Embryonic facial prominence (tissue), 1 donor: Measurements from ENCODE around the gene HSF4.
A peak's percentile ranks its signal among the peaks of the same experiment; 100 is the strongest.

ENCODE experiments used
- DNase-seq: peaks from one replicate; pipeline ENCODE4 v3.0.0-alpha.2; 2016; ENCODE audit errors: extremely low spot score

Gene HSF4

GRCh38 chr16:67184995-67185650, 20.6 kb downstream of the HSF4 start:
- DNase-seq, result peak; percentile 43

- no peak for DNase-seq
These were observed 21.1 kb downstream of the HSF4 start for GRCh38 chr16:67185651-67186134.

- DNase-seq, result no peak
These were observed 22.0 kb downstream of the HSF4 start for GRCh38 chr16:67186550-67186950.

- DNase-seq, result no peak
These were observed 22.8 kb downstream of the HSF4 start for GRCh38 chr16:67187175-67187890.

- no peak for DNase-seq
These were observed 23.8 kb downstream of the HSF4 start for GRCh38 chr16:67188323-67188722.

GRCh38 chr16:67188798-67189197, 24.3 kb downstream of the HSF4 start:
- no peak for DNase-seq

GRCh38 chr16:67190041-67190440, 25.5 kb downstream of the HSF4 start, which contains the start of gene EXOC3L1:
EXOC3L1 (minus strand) TSS chr16:67190136; CDS start chr16:67189676, 460 bp downstream.
- no peak for DNase-seq

- no peak for DNase-seq
These were observed 26.2 kb downstream of the HSF4 start for GRCh38 chr16:67190448-67191399.

- DNase-seq, result no peak
These were observed 27.0 kb downstream of the HSF4 start for GRCh38 chr16:67191411-67191994.

GRCh38 chr16:67191995-67192681, 27.6 kb downstream of the HSF4 start, which contains the start of gene E2F4:
E2F4 (plus strand) TSS chr16:67192155; CDS start chr16:67192228, 73 bp downstream.
- DNase-seq, result peak; percentile 82

- DNase-seq, result no peak
These were observed 28.3 kb downstream of the HSF4 start for GRCh38 chr16:67192781-67193361.

GRCh38 chr16:67193536-67193935, 29.0 kb downstream of the HSF4 start:
- DNase-seq, result no peak

GRCh38 chr16:67194260-67194659, 29.7 kb downstream of the HSF4 start:
- DNase-seq, result no peak

GRCh38 chr16:67195676-67196075, 31.1 kb downstream of the HSF4 start:
- no peak for DNase-seq

GRCh38 chr16:67196881-67197280, 32.3 kb downstream of the HSF4 start:
- DNase-seq, result no peak

- DNase-seq, result no peak
These were observed 33.2 kb downstream of the HSF4 start for GRCh38 chr16:67197704-67198103.

- DNase-seq, result no peak
These were observed 33.7 kb downstream of the HSF4 start for GRCh38 chr16:67198238-67198734.

- no peak for DNase-seq
These were observed 34.7 kb downstream of the HSF4 start, which contains the start of gene ELMO3 for GRCh38 chr16:67199011-67199807. ELMO3 (plus strand) TSS chr16:67199131; CDS start chr16:67199327, 196 bp downstream.

- no peak for DNase-seq
These were observed 35.3 kb downstream of the HSF4 start for GRCh38 chr16:67199808-67200198.
